Tibial nerve (tissue), 4 donors: ENCODE results near the gene NTM. TPM values are rescaled to one million over a fixed set of nuclear protein-coding genes. Genes with fewer than 3 reads are reported as not detected.

Source experiments
- DNase-seq, 2 donors: peaks; one replicate each; pipeline ENCODE4 v3.0.0-alpha.2; 2019; ENCODE audit warnings: low spot score in 2 of 2
- H3K27ac ChIP-seq, 4 donors: fragments of 200-600 bp; sonication (generic) in 3 of 4; one replicate each; pipeline ENCODE4 v1.5.1; 2017 to 2019; ENCODE audit warnings: mild to moderate bottlenecking in 1 of 4
- H3K27me3 ChIP-seq, 2 donors: fragments of 200-600 bp; sonication (generic) in 1 of 2; one replicate each; pipeline versions ENCODE4 v1.5.1 to v1.6.0; 2017 to 2019
- H3K36me3 ChIP-seq, 3 donors: fragments of 200-600 bp; sonication (generic); one replicate each; pipeline ENCODE4 v1.5.1; 2018 to 2019
- H3K4me1 ChIP-seq, 4 donors: fragments of 200-600 bp; sonication (generic) in 3 of 4; one replicate each; pipeline ENCODE4 v1.5.1; 2017 to 2019
- H3K4me3 ChIP-seq, 4 donors: fragments of 200-600 bp; sonication (generic) in 3 of 4; one replicate each; pipeline ENCODE4 v1.5.1; 2017 to 2019; ENCODE audit warnings: mild to moderate bottlenecking in 1 of 4, moderate library complexity in 1 of 4
- H3K9me3 ChIP-seq, 4 donors: fragments of 200-600 bp; sonication (generic) in 3 of 4; one replicate each; pipeline ENCODE4 v1.5.1; 2017 to 2019
- EP300 ChIP-seq, 2 donors: sonication (generic); formaldehyde crosslinking; IDR thresholded peaks; one replicate each; pipeline ENCODE4 v1.6.1; 2017; ENCODE audit warnings: antibody characterized with exemption in 2 of 2, mild to moderate bottlenecking in 1 of 2
- POLR2A ChIP-seq, 2 donors: fragments of 450-650 bp; IDR thresholded peaks; one replicate each; pipeline ENCODE4 v1.6.1; 2017; ENCODE audit warnings: antibody characterized with exemption in 2 of 2, mild to moderate bottlenecking in 2 of 2, moderate library complexity in 2 of 2
- WGBS, 2 donors: methylation state at CpG; one replicate each; pipeline ENCODE4 v1.1.5; 2018; 5-methylcytosine and 5-hydroxymethylcytosine counted together
- total RNA-seq, 4 donors: library from RNA; depleted of rRNA; stranded (reverse); fragments of >200 nt; gene quantifications; one replicate each; pipeline ENCODE4 v1.1.0, GENCODE V29; 2016
- TF ChIP-seq, protein P1 (sequence below), 5 experiments: fragments of 200-600 bp in 3 of 5; fragments of 450-650 bp in 2 of 5; sonication (generic) in 3 of 5; IDR thresholded peaks; one replicate each; pipeline ENCODE4 v1.5.1; 2016 to 2019; ENCODE audit warnings: antibody characterized with exemption in 5 of 5, mild to moderate bottlenecking in 3 of 5, moderate library complexity in 2 of 5

NTM gene
- total RNA-seq, 4 donors from 2014 or later = 3.7 to 11.4 (median 10.8) TPM

DNA sequence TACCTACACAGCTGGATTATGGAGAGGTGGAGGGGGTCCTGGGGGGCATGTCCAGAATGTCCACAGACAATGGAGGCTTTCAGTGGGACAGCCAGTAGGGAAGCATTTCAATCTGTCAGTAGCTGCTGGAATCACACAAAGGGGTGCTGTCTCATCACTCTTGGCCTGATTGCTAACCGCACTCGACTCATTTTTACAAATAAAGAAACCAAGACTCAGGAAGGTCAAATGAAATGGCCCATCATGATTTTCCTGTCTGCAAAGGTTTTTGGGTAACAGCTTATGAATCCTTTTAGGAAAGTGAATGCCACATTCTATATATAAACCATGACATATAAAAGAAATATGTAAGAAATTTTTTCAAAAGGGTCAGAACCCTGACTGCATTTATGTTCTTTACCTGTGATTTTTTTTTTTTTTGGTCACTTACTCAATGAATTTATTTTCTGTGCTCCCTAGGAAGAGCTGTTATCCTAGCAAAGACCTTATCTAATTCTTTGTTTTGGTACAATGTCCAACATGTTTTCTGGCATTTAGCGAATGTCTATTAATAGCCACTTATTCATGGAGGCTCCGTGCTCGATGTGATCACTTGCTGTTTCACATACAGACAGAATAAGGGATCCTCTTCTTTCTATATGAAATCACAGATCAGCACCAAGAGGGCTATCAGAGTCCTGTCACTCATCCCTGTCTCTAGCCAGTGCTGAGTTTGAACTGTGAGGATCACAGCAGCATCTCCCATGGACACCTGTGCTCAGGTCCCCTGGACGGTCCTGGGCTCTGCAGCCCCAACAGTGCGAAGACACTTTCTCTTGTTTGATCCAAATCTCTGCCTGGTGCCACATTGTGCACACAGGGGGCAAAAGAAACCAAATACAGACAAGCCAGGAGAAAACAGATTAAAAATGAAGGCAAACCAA is 979.7 kb downstream of the NTM start:
- no peak for DNase-seq
- no peaks in the 10 kb centered on the region for H3K4me1 ChIP-seq
- 62 to 72% methylated on average over 7 of the region's 7 CpGs for WGBS, 2 donors
- no peak overlapping the region for H3K27ac ChIP-seq
- no peak overlapping the region for H3K4me3 ChIP-seq
- TF ChIP-seq, protein P1, sequence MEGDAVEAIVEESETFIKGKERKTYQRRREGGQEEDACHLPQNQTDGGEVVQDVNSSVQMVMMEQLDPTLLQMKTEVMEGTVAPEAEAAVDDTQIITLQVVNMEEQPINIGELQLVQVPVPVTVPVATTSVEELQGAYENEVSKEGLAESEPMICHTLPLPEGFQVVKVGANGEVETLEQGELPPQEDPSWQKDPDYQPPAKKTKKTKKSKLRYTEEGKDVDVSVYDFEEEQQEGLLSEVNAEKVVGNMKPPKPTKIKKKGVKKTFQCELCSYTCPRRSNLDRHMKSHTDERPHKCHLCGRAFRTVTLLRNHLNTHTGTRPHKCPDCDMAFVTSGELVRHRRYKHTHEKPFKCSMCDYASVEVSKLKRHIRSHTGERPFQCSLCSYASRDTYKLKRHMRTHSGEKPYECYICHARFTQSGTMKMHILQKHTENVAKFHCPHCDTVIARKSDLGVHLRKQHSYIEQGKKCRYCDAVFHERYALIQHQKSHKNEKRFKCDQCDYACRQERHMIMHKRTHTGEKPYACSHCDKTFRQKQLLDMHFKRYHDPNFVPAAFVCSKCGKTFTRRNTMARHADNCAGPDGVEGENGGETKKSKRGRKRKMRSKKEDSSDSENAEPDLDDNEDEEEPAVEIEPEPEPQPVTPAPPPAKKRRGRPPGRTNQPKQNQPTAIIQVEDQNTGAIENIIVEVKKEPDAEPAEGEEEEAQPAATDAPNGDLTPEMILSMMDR (IDR thresholded peaks at IDR 0.05) = no peak
- TF ChIP-seq EP300 (IDR thresholded peaks at IDR 0.05) (no peak), POLR2A (IDR thresholded peaks at IDR 0.05) (no peak)
- H3K27me3 ChIP-seq = no peaks in the 10 kb centered on the region
- no peaks in the 10 kb centered on the region for H3K36me3 ChIP-seq
- no peaks in the 10 kb centered on the region for H3K9me3 ChIP-seq

- H3K9me3 ChIP-seq = no peaks in the 10 kb centered on the region
- H3K36me3 ChIP-seq = no peaks in the 10 kb centered on the region
- 93 to 95% methylated on average over 7 of the region's 7 CpGs for WGBS, 2 donors
- no peaks in the 10 kb centered on the region for H3K27me3 ChIP-seq
- TF ChIP-seq, protein P1 (IDR thresholded peaks at IDR 0.05) = no peak
- TF ChIP-seq POLR2A (IDR thresholded peaks at IDR 0.05) (no peak), EP300 (IDR thresholded peaks at IDR 0.05) (no peak)
- H3K4me3 ChIP-seq = no peak overlapping the region
- H3K4me1 ChIP-seq = no peaks in the 10 kb centered on the region
- DNase-seq = no peak
- H3K27ac ChIP-seq = no peak overlapping the region
These were observed 980.6 kb downstream of the NTM start for GRCh38 chr11:132351050-132351449.

- Histone ChIP-seq H3K4me3 (no peak overlapping the region), H3K27ac (no peak overlapping the region), H3K36me3 (no peaks in the 10 kb centered on the region), H3K27me3 (no peaks in the 10 kb centered on the region), H3K9me3 (no peaks in the 10 kb centered on the region), H3K4me1 (no peaks in the 10 kb centered on the region)
- 92 to 95% methylated on average over 8 of the region's 8 CpGs for WGBS, 2 donors
- DNase-seq = no peak
- TF ChIP-seq, protein P1 (IDR thresholded peaks at IDR 0.05) = no peak
- no peak for TF ChIP-seq POLR2A (IDR thresholded peaks at IDR 0.05)
- no peak for TF ChIP-seq EP300 (IDR thresholded peaks at IDR 0.05)
These were observed 982.1 kb downstream of the NTM start for GRCh38 chr11:132352497-132352896.

GRCh38 chr11:132353255-132353654 is 982.8 kb downstream of the NTM start:
- TF ChIP-seq EP300 (IDR thresholded peaks at IDR 0.05) = no peak
- TF ChIP-seq, protein P1 (IDR thresholded peaks at IDR 0.05) = no peak
- no peak for TF ChIP-seq POLR2A (IDR thresholded peaks at IDR 0.05)
- no peak for DNase-seq
- no peaks in the 10 kb centered on the region for H3K27me3 ChIP-seq

DNA sequence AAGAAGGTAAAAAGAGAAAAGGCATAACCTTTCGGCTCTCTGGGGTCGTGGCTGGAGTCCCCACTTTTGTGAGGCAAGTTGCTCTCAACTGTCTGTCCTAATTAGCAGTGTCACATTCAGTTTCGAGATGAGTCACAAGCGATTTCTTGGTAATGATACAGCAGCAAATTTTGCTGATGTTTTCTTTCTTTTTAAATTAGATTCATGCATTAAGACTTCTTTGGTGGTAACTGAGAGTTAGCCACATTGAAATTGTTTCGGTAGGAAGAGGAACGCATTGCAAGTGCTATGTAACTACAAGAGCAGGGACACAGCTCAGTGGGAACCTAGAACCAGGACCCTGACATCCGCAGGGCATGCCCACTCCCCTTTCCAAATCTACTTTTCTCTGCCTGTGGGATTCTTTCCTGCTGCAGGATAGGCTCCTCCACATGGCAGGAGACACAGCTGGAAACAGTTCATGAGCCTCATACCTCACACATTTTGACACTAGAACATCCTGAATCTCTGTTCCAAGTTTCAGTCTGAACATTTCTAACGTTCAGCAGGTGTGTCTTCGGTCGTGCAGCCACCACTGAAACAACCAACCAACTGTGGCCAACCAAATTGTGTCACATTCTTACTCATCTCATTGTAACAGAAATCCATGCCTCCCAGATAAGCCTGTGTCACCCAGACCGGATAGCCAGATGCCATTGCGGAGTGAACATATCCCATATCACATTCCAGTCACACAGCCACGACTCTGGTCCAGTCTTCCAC is 987.6 kb downstream of the NTM start:
- 82 to 84% methylated on average over 13 of the region's 13 CpGs for WGBS, 2 donors
- peaks cover 0 to 3% (median 0%) of the 10 kb centered on the region in 4 donors for H3K9me3 ChIP-seq
- H3K27me3 ChIP-seq = no peaks in the 10 kb centered on the region

More at GRCh38 chr11:132353255-132353654, 982.8 kb downstream of the NTM start:
- Histone ChIP-seq H3K36me3 (no peaks in the 10 kb centered on the region), H3K9me3 (no peaks in the 10 kb centered on the region), H3K4me3 (no peak overlapping the region), H3K27ac (no peak overlapping the region), H3K4me1 (no peaks in the 10 kb centered on the region)
- 89 to 91% methylated on average over 15 of the region's 15 CpGs for WGBS, 2 donors

More for the DNA sequence above, 987.6 kb downstream of the NTM start:
- no peak for TF ChIP-seq EP300 (IDR thresholded peaks at IDR 0.05)
- TF ChIP-seq POLR2A (IDR thresholded peaks at IDR 0.05) = no peak
- TF ChIP-seq, protein P1 (IDR thresholded peaks at IDR 0.05) = no peak
- Histone ChIP-seq H3K27ac (no peak overlapping the region), H3K36me3 (no peaks in the 10 kb centered on the region), H3K4me1 (no peaks in the 10 kb centered on the region), H3K4me3 (no peak overlapping the region)
- no peak for DNase-seq
